CD4-positive, alpha-beta T cell treated with Interleukin-2 at 100 ng/mL for 4 hours (primary cell): Measurements from ENCODE around the gene FLT4.
"Not testable (repeated sequence)": the region's sequence is repeated elsewhere in the genome, so short reads cannot be mapped to it uniquely, and the experiment has no call there.

Experiments
- DNase-seq: peaks from one replicate; pipeline ENCODE4 v3.0.0-alpha.2; 2020; ENCODE audit warnings: low spot score

FLT4 gene

GRCh38 chr5:180649297-180650039, at the start of gene FLT4:
Gene FLT4 (minus strand): TSS chr5:180649600. CDS start chr5:180649545, 55 bp downstream.
- DNase-seq: no peak

DNA sequence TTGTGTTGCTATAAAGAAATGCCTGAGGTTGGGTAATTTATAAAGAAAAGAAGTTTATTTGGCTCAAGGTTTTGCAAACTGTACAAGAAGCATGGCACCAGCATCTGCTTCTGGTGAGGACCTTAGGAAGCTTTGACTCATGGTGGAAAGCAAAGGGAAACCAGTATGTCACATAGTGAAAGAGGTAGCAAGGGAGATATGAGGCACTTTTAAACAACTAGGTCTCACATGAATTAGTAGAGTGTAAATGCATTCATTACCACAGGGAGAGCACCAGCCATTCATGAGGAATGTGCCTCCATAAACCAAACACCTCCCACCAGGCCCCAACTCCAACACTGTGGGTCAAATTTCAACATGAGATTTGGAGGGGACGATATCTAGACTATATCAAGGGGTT, 49.6 kb upstream of the FLT4 start:
- no peak for DNase-seq

GRCh38 chr5:180696116-180696515, 46.7 kb upstream of the FLT4 start:
- no peak for DNase-seq

DNA sequence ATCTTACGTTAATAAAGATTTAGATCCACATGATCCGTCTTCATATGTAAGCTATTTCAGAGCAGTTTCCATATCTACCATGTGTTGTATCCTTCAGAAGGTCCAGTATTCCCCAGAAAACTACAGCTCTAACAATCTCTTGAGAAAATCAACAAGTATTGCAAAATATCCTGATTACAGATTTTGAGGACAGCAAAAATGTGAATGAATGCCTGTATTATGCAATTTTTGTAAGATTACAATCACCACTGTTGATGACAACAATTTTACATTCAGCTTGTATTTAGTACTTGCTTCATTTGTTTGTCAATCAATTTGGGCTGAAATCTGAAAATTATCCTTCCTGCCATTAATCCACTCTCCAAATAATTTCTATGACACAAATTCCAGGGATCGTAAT, 43.0 kb upstream of the FLT4 start:
- DNase-seq: no peak

DNA sequence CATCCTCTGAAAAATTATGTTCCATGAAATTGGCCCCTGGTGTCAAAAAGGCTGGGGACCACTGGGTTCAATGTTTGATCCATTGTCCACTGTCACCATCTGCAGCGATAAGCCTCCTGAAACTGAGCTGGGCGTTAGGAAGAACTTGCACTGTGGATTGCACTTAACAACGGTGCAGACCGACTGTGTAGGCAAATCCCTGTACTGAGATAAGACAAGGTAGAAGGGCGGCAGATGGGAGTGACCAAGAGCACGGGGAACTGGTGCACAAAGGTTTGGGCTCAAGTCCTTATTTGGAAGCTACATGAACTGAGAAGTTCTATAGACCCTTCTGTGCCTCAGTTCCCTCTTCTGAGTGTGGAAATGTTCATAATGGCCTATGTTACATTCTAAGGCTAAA, 41.6 kb upstream of the FLT4 start:
- DNase-seq: no peak

- no peak for DNase-seq
Observed at GRCh38 chr5:180690562-180690961, 41.2 kb upstream of the FLT4 start.

- no peak for DNase-seq
Observed at GRCh38 chr5:180689775-180690174, 40.4 kb upstream of the FLT4 start.

- DNase-seq: peak; percentile 51
Observed at GRCh38 chr5:180689071-180689694, 39.8 kb upstream of the FLT4 start.

- DNase-seq: no peak
Observed at GRCh38 chr5:180688330-180689070, 39.1 kb upstream of the FLT4 start.

DNA sequence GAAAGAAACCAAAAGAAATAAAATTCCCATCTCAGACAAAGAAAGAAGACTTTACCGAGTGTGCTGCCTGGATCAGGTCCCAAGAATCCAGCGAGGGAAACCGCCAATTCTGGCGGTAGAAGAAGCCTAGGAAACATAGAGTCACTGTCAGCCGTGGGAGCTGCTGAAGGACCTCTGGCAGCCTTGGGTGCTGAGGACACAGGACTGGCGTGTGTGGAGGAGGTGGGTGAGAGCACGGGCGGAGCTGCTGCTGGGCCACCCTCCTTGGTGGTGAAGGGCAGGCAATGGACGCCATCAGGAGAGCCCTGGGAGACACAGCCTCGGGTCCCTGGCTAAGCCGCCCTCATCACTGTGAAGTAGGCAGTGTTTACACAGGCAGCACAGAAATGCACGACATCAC, 37.4 kb upstream of the FLT4 start:
- DNase-seq: not testable (repeated sequence)

- no peak for DNase-seq
Observed at GRCh38 chr5:180684623-180685161, 35.3 kb upstream of the FLT4 start.

DNA sequence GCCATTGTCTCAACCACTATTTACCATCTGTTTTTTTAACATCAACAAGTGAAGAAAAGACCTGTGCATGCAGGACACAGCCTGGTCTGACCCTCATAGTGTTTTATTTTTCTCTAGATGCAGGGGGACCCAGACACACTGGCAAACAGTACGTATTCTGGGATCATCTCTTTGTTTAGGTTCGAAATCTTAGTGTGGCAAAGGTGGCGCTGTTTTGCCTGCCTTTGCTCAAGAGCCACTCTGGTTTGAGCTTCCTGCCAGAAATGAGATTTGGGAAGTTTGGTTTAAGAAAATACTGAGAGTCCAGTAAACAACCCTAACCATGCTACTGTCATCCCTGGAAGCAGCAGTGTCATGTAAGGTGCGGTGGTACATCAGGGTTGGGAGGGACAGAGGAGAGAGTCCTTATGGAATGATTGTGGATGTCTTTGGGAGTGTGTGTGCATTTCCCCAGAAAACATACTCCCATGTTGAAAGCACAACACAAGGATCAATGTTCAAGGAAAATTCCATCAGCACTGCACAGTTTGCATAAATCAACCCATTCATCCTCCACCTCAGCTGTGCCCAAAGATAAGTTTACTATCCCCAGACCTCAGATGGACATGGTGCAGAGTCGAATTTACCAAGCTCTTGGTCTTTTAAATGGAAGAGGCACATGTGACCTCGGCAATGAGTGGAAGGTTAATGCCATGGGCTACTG, 34.0 kb upstream of the FLT4 start:
- DNase-seq: no peak

- no peak for DNase-seq
Observed at GRCh38 chr5:180682560-180682959, 33.2 kb upstream of the FLT4 start.

GRCh38 chr5:180682008-180682407, 32.6 kb upstream of the FLT4 start:
- not testable (repeated sequence) for DNase-seq

GRCh38 chr5:180678319-180678718, 28.9 kb upstream of the FLT4 start:
- DNase-seq: not testable (repeated sequence)

DNA sequence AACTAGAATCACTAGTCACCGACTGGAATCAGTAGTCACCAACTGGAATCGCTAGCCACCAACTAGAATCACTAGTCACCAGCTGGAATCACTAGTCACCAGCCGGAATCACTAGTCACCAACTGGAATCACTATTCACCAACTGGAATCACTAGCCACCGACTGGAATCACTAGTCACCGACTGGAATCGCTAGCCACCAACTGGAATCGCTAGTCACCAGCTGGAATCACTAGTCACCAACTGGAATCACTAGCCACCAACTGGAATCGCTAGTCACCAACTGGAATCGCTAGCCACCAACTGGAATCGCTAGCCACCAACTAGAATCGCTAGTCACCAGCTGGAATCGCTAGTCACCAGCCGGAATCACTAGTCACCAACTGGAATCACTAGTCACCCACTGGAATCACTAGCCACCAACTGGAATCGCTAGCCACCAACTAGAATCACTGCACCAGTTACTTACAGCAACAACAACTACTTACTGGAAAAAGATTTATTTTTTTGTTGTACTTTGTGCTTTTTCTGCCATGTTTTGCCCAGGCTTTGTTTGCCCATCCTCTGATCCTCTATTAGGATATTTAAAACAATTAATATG, 25.7 kb upstream of the FLT4 start:
- no peak for DNase-seq

GRCh38 chr5:180674090-180674475, 24.7 kb upstream of the FLT4 start:
- DNase-seq: not testable (repeated sequence)

DNA sequence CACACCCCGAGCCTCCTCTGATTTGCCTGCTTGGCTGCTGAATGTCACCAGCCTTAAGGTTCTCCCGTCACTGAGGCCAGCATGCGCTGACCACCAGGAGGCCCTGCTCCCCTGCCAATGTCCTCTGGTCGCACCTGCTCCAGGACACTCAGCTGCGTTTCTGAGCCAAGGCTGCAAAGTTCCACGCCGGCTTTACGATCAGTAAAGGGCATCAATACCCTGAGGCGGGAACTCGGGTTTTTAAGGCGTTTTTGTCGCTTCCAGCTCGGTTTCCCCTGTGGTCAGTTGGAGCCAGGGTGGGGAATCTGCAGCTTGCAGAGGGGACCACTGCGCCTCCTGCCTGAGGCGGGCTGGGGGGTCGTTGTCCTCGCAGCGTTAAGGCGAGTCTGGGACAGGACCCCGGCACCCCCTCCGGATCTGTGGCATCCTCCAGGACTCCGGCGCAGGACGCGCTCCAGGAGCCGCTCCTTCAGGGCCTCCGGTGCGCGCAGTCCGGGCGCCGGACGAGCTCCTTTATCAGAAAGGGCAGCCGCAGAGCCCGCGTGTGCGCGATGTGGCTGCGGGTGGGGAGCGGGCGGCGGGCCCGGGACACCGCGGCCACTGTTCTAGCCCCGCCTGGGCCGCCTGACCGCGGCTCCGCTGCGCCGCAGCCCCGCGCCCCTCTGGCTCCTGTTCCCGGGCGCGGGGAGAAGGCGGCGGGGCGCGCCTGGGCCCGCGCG, 24.1 kb upstream of the FLT4 start:
- no peak for DNase-seq

GRCh38 chr5:180671958-180672524, 22.6 kb upstream of the FLT4 start:
- DNase-seq: not testable (repeated sequence)

GRCh38 chr5:180670586-180671359, 21.4 kb upstream of the FLT4 start:
- DNase-seq: peak; percentile 35
